Spinal cord (tissue), 10 donors: ENCODE data around the gene TLX3. TPM values are rescaled to one million over a fixed set of nuclear protein-coding genes. Genes with fewer than 3 reads are reported as not detected.

Source experiments
- DNase-seq, 6 donors: peaks; one replicate each; pipeline versions ENCODE4 v3.0.0 to v3.0.0-alpha.2; 2013 to 2015; ENCODE audit warnings: low spot score in 6 of 6, low read depth in 4 of 6
- H3K27ac ChIP-seq: one replicate; pipeline ENCODE4 v1.5.1; 2013; ENCODE audit warnings: low read depth, low read length, control low read depth
- H3K27me3 ChIP-seq: one replicate; pipeline ENCODE4 v1.6.1; 2013; ENCODE audit warnings: low read length; ENCODE audit not compliant: control insufficient read depth, insufficient read depth
- H3K36me3 ChIP-seq: one replicate; pipeline ENCODE4 v1.6.1; 2013; ENCODE audit warnings: low read length; ENCODE audit not compliant: control insufficient read depth, insufficient read depth
- H3K4me1 ChIP-seq: one replicate; pipeline ENCODE4 v1.6.1; 2013; ENCODE audit warnings: low read length; ENCODE audit not compliant: control insufficient read depth, insufficient read depth
- H3K4me3 ChIP-seq: one replicate; pipeline ENCODE4 v1.5.1; 2013; ENCODE audit warnings: low read depth, low read length, control low read depth
- H3K9me3 ChIP-seq: one replicate; pipeline ENCODE4 v1.6.1; 2013; ENCODE audit warnings: low read length; ENCODE audit not compliant: control insufficient read depth, insufficient read depth
- WGBS: methylation state at CpG from one replicate; pipeline ENCODE4 v1.1.5; 2013; ENCODE audit warnings: missing lambda C conversion rate; ENCODE audit not compliant: insufficient coverage; 5-methylcytosine and 5-hydroxymethylcytosine counted together
- polyA plus RNA-seq, 2 donors: library from polyadenylated mRNA; unstranded; fragments of 120-200 nt; gene quantifications; one replicate each; pipeline ENCODE4 v1.2.1, GENCODE V29; 2013; ENCODE audit not compliant: insufficient read length in 2 of 2
- total RNA-seq, 2 donors: library from RNA; depleted of rRNA in 1 of 2; stranded (reverse); fragments of 120-200 nt in 1 of 2; fragments of >200 nt in 1 of 2; gene quantifications; one replicate each; pipeline versions ENCODE4 v1.2.3 to v1.2.4, GENCODE V29; 2013 to 2014
- donor health status: healthy.

TLX3 gene
- total and polyA plus RNA-seq, 4 donors = 0.50 to 12.0 (median 6.5) TPM

- no peak overlapping the region for H3K27ac ChIP-seq
These were observed 9.8 kb upstream of the TLX3 start for GRCh38 chr5:171299228-171299627.

DNA sequence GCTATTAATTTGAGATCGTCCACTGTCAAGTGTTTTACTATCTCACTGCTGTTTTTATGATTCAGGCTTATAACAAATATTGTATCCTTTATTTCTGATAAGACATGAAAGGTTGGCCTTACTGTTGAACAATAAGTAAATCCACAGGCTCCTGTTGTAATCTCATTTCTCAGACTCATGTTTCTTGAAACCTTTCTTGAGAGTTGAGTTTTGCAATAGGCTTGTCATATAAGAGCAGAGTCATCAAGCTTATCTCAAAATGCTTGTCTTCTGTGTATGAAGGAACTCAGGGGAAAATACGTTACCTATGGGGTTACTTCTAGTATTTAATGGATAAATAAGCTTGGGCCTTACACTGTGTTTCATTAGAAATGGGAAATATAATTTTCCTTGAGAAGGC is 9.2 kb upstream of the TLX3 start:
- WGBS = 100% methylated on average over 1 of the region's 2 CpGs

More at GRCh38 chr5:171299228-171299627, 9.8 kb upstream of the TLX3 start:
- H3K36me3 ChIP-seq = peaks cover under 1% of the 10 kb centered on the region
- H3K4me3 ChIP-seq = no peak overlapping the region
- H3K27me3 ChIP-seq = peaks cover 4% of the 10 kb centered on the region
- 77% methylated on average over 3 of the region's 4 CpGs for WGBS
- H3K9me3 ChIP-seq = no peaks in the 10 kb centered on the region
- H3K4me1 ChIP-seq = no peaks in the 10 kb centered on the region
- no peak for DNase-seq

GRCh38 chr5:171300358-171300757 is 8.7 kb upstream of the TLX3 start:
- Histone ChIP-seq H3K36me3 (no peaks in the 10 kb centered on the region), H3K27ac (no peak overlapping the region), H3K4me3 (no peak overlapping the region), H3K9me3 (no peaks in the 10 kb centered on the region), H3K4me1 (no peaks in the 10 kb centered on the region), H3K27me3 (peaks cover 15% of the 10 kb centered on the region)
- 90% methylated on average over 7 of the region's 7 CpGs for WGBS
- no peak for DNase-seq

More for the DNA sequence above, 9.2 kb upstream of the TLX3 start:
- Histone ChIP-seq H3K4me3 (no peak overlapping the region), H3K9me3 (no peaks in the 10 kb centered on the region), H3K36me3 (no peaks in the 10 kb centered on the region), H3K4me1 (no peaks in the 10 kb centered on the region), H3K27ac (no peak overlapping the region), H3K27me3 (peaks cover 10% of the 10 kb centered on the region)
- no peak for DNase-seq

GRCh38 chr5:171306166-171306565 is 2.9 kb upstream of the TLX3 start:
- no CpG with 5 or more reads among the region's 6 CpGs for WGBS
- Histone ChIP-seq H3K36me3 (no peaks in the 10 kb centered on the region), H3K9me3 (no peaks in the 10 kb centered on the region), H3K4me1 (peaks cover 28% of the 10 kb centered on the region), H3K27me3 (peaks cover 73% of the 10 kb centered on the region), H3K27ac (no peak overlapping the region), H3K4me3 (no peak overlapping the region)
- DNase-seq = peak in 2 of 6 donors; percentile 36 to 74

DNA sequence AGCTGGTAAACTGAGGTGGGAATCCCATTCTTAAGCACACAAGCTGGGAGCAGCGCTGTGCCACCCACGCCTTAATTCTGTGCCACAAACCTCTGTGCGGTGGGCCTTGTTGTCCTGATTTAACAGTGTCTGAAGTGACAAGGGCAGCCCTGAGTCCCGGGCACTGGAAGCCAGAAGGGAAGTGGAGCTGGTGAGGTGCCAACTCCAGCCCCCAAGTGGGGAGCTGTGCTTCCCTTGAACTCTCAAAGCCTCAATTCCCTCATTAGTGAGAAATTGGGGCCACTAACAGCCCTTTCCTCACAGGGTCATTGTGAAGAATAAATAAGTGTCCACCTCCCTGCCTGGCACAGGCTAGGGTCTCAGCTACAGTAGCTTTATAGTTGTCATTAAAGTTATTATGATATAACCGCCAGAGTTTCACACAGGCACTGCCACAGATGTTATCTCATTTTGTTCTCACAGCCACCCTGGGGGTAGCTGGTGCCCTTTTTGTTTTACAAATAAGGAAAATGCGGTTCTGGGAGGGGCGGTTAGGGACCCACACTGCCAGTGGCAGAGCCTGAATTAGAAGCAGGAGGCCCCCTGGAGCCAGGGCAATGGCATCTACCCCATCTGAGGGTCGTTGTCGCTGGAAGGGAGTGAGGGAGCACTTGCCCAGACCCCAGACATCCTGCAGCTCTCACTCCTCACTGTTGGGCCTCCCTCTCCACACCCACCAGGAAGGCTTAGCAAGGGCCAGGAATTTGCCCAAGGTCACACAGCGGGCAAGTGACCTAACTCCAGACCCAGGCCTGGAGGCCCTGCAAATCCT is 2.1 kb upstream of the TLX3 start:
- H3K27ac ChIP-seq = no peak overlapping the region
- peak in 2 of 6 donors; percentile 19 to 65 for DNase-seq
- H3K9me3 ChIP-seq = no peaks in the 10 kb centered on the region
- H3K27me3 ChIP-seq = peaks cover 78% of the 10 kb centered on the region
- 9% methylated on average over 5 of the region's 10 CpGs for WGBS
- no peaks in the 10 kb centered on the region for H3K36me3 ChIP-seq
- H3K4me1 ChIP-seq = peaks cover 35% of the 10 kb centered on the region
- no peak overlapping the region for H3K4me3 ChIP-seq

- 10% methylated on average over 40 of the region's 42 CpGs for WGBS
- peak in 2 of 6 donors; percentile 51 to 61 for DNase-seq
- Histone ChIP-seq H3K4me3 (no peak overlapping the region), H3K4me1 (peaks cover 43% of the 10 kb centered on the region), H3K36me3 (peaks cover 7% of the 10 kb centered on the region), H3K27me3 (peaks cover 87% of the 10 kb centered on the region), H3K9me3 (no peaks in the 10 kb centered on the region), H3K27ac (no peak overlapping the region)
These were observed 1.1 kb upstream of the TLX3 start for GRCh38 chr5:171307789-171308452.

DNA sequence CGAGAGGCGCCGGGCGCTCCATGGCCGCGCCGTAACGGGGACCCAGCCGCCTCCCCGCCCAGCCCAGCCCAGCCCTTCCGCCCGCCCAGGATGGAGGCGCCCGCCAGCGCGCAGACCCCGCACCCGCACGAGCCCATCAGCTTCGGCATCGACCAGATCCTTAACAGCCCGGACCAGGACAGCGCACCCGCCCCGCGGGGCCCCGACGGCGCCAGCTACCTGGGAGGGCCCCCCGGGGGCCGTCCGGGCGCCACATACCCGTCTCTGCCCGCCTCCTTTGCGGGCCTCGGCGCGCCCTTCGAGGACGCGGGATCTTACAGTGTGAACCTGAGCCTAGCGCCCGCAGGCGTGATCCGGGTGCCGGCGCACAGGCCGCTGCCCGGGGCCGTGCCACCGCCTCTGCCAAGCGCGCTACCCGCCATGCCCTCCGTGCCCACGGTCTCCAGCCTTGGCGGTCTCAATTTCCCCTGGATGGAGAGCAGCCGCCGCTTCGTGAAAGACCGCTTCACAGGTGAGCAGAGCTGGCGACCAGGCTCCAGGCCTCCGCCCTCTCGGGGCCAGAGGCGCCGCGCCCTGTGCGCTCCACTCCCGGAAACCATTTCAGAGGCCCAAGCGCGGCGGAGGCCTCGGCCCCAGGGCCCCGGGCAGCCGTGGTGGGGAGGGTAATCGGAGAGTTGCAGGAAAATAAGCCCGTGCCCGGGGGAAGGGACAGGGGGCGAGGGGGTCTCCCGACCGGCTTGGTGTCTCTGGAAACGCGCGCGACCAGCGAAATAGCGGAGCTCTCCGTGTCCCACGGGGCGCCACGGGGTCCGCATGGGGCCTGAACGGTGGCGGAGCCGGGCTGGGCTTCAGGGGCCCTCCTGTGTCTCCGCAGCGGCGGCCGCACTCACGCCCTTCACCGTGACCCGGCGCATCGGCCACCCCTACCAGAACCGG is 496 bp downstream of the TLX3 start:
- WGBS = under 1% methylated on average over 106 of the region's 106 CpGs
- Histone ChIP-seq H3K4me3 (peak overlapping the region; percentile 5), H3K27ac (no peak overlapping the region), H3K36me3 (peaks cover 11% of the 10 kb centered on the region), H3K27me3 (peaks cover 97% of the 10 kb centered on the region), H3K4me1 (peaks cover 52% of the 10 kb centered on the region), H3K9me3 (no peaks in the 10 kb centered on the region)
- peak in 2 of 6 donors; percentile 27 to 42 for DNase-seq

DNA sequence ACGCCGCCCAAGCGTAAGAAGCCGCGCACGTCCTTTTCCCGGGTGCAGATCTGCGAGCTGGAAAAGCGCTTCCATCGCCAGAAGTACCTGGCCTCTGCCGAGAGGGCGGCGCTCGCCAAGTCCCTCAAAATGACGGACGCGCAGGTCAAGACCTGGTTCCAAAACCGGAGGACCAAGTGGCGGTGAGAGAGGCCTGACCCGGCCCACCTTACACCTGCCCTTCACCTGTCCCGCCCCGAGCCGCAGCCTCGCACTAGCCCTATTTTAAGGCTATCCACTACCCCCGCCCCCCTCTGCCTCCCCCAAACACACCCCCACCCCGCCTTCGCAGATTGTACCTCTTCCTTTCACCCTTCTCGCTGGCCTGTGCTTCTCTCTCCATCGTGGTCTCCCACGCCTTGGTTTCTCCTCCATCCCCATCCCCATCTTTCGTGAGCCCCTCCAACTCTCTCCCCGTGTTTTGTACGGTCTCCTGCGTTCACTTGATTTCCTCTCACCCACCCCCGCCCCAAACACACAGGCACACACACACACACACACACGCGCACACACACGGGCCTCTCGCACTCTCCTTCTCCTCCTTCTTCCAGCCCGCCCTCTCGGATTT is 1.3 kb downstream of the TLX3 start:
- H3K27me3 ChIP-seq = peaks cover 97% of the 10 kb centered on the region
- peaks cover 15% of the 10 kb centered on the region for H3K36me3 ChIP-seq
- under 1% methylated on average over 36 of the region's 41 CpGs for WGBS
- no peak overlapping the region for H3K27ac ChIP-seq
- DNase-seq = peak in 2 of 6 donors; percentile 13 to 54
- H3K4me1 ChIP-seq = peaks cover 59% of the 10 kb centered on the region
- peak overlapping the region; percentile 5 for H3K4me3 ChIP-seq
- H3K9me3 ChIP-seq = no peaks in the 10 kb centered on the region

DNA sequence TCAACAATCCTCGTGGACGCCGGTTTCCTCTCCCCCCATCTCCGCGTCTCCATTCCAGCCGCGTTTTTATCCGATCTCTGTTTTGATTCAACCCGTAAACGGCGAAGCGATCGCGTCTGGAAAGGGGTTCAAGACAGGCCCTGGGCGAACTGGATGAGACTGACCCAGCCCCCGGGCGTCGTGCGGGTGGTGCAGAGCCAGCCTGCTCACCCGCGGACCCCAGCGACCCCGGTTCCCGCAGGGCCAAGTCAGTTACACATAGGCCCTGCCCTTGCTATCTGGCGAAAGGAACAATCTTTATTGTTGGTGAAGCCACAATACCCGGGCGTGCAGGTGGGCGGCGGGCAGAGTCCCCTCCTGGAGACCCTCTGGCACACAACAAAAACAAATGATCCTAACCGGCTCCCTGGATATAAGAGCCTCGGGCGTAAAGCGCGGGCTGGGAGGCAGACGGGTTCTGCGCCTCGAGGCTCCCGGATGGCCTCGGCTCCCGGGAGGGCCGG is 1.8 kb downstream of the TLX3 start:
- peaks cover 15% of the 10 kb centered on the region for H3K36me3 ChIP-seq
- H3K4me1 ChIP-seq = peaks cover 65% of the 10 kb centered on the region
- H3K27ac ChIP-seq = no peak overlapping the region
- peak in 2 of 6 donors; percentile 43 to 44 for DNase-seq
- H3K9me3 ChIP-seq = no peaks in the 10 kb centered on the region
- H3K27me3 ChIP-seq = peaks cover 97% of the 10 kb centered on the region
- under 1% methylated on average over 41 of the region's 41 CpGs for WGBS
- no peak overlapping the region for H3K4me3 ChIP-seq
